Body of pancreas (tissue), 4 donors: ENCODE data around the gene SEMA4D.

Source experiments
- POLR2A ChIP-seq, 3 donors: fragments of 450-650 bp; IDR thresholded peaks; one replicate each; pipeline ENCODE4 v1.6.1; 2016; ENCODE audit warnings: antibody characterized with exemption in 3 of 3, mild to moderate bottlenecking in 2 of 3
- TF ChIP-seq, protein P1 (sequence below), 7 experiments: fragments of 450-650 bp in 4 of 7; fragments of 200-600 bp in 3 of 7; sonication (generic) in 3 of 7; IDR thresholded peaks; one replicate each; pipeline ENCODE4 v1.5.1; 2016 to 2019; ENCODE audit warnings: antibody characterized with exemption in 7 of 7

DNA sequence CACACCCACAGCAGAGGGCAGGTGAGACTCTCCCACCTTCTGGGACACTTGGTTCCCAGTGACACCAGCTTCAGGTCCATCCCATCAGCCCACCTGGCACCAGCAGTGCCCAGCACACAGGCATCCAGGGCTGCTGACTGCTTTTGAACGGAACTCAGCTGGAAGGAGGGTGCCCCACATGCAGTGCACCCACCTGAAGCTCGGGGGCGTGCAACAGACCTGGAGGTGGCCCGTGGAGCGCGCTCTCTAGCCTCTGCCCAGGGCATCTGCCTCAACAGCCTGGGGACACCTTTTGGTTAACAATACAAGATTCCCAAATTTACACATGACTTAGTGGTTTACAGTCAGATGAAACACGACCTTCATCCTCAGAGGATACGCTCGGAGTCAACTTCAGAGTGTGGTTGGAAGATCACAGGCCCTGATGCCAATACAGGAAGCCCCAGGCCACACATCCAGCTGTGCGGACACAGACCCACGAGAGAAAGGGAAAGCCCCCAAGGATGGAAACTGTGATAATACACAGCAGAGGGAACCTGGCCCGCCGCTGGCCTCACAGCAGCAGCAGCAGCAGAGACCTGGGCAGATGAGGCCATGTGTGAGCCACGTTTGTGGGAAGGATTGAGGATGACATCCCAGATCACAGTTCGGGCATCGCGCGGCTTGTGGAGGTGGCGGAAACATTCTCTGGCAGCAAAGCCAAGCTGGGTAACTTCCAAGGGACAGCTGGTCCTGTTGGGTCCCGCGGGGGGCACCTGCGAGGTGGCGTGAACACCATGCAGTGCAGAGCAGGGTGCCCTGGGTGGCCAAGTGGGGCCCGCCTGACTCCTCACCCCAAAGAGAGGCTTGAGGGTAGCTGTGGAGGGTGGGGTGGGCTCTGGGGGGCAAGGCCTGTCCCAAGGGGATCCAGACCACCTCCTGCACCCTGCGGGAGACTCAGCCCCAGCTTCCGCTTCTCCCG is 115.6 kb downstream of the SEMA4D start:
- TF ChIP-seq, protein P1, sequence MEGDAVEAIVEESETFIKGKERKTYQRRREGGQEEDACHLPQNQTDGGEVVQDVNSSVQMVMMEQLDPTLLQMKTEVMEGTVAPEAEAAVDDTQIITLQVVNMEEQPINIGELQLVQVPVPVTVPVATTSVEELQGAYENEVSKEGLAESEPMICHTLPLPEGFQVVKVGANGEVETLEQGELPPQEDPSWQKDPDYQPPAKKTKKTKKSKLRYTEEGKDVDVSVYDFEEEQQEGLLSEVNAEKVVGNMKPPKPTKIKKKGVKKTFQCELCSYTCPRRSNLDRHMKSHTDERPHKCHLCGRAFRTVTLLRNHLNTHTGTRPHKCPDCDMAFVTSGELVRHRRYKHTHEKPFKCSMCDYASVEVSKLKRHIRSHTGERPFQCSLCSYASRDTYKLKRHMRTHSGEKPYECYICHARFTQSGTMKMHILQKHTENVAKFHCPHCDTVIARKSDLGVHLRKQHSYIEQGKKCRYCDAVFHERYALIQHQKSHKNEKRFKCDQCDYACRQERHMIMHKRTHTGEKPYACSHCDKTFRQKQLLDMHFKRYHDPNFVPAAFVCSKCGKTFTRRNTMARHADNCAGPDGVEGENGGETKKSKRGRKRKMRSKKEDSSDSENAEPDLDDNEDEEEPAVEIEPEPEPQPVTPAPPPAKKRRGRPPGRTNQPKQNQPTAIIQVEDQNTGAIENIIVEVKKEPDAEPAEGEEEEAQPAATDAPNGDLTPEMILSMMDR (IDR thresholded peaks at IDR 0.05) = no peak
- TF ChIP-seq POLR2A (IDR thresholded peaks at IDR 0.05) = no peak
